Activated T-cell treated with anti-CD3 and anti-CD28 coated beads for 1 hour (primary cell): ENCODE measurements around the gene RASA1.
"Not testable (repeated sequence)": the region's sequence is repeated elsewhere in the genome, so short reads cannot be mapped to it uniquely, and the experiment has no call there.

Experiments used
- DNase-seq: peaks from one replicate; pipeline ENCODE4 v3.0.0-alpha.2; 2020; ENCODE audit warnings: low read depth

Gene RASA1

GRCh38 chr5:87267574-87268125 lies at the start of gene RASA1:
RASA1 (plus strand) TSS chr5:87267883; CDS start chr5:87268452, 569 bp downstream.
- peak; percentile 66 for DNase-seq

DNA sequence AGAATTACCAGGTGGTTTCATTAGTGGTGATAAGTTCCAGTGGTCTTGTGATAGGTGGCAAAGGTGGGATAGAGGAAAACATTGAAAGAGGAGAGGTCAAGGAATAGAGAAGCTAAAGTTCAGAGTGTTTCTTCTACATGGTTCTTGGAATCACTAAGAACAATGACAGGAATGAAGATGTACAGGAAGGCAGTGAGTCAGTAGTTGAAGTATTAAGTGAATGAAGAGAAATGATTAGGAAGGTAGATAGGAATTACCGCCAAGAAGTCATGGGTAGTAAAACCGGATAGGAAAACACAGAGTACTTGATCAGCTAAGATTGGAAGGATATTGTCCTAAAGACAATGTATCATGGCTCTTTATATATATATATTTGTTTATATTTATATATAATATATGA lies 37.9 kb upstream of the RASA1 start:
- no peak for DNase-seq

DNA sequence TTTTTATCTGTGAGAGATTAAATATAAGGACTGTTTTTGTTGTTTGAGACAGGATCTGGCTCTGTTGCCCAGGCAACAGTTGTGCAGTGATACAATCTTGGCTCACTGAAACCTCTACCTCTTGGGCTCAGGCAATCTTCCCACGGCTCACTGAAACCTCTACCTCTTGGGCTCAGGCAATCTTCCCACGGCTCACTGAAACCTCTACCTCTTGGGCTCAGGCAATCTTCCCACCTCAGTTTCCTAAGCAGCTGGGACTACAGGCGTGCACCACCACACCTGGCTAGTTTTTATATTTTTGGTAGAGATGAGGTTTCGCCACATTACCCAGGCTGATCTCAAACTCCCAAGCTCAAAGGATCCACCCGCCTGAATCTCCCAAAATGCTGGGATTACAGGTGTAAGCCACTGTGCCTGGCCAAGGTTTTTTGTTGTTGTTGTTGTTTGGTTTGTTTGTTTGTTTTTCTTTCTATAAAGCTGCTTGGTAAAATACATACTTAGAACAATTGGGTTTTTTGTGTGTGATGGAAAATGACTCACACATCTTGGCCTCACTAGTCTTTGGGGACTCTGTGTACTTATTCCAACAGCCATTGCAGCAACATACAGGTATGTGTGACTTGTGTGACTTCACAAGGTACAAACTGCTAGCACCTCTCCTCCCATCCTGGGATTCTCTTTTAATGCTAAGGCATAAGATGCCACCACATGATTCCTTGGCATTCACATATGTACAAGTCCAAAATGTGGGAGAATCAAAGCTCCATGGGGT lies 36.5 kb upstream of the RASA1 start:
- no peak for DNase-seq

GRCh38 chr5:87233143-87233542 lies 34.5 kb upstream of the RASA1 start:
- DNase-seq: no peak

DNA sequence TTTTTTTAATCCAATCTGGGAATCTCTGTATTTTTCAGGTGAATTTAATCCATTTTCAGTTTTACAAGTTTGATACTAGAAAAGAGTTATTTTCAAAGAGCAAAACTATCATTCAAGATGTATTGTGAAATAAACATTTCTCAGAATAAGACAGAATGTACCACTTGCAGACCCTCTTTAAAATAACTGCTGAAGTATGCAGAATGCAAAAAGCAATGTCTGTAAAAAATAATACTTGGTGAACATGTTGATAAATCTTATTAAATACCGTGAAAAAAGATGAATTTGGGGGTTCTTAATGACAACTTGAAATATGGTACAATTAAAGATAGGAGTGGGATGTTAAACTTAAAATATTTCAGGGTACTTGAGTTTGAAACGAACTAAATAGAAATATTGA lies 26.1 kb upstream of the RASA1 start:
- DNase-seq: no peak

GRCh38 chr5:87242242-87242641 lies 25.4 kb upstream of the RASA1 start:
- no peak for DNase-seq

DNA sequence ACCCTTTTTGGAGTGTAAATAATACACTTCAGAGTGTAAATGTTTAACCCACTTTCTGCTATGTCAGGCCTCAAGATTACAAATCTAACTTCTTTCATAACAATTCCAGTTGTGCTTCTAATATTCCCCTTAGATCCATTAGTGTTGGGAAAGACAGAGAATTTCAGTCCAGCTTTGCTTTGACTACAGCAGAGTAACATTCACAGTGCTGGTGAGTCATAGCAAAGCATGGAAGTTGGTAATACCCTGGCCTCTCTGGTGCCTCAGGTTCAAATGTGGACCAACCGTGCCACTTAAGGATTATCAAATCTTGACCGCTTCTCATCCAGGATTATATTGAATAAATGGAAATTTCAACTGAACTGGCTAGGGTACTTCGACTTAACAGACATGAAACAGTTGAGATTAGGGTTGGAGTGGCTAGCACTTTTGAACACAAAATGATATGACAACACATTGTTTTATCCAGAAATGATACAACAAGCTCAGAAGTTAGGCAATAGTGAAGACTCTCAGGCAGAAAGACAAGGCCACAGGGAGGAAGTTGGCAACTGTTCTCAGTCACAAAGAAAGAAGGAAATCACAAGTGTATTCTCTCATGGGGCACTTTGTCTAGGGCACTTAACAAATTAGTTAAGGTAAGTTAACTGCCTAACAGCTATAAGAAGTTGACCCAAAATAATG lies 24.4 kb upstream of the RASA1 start:
- no peak for DNase-seq

- no peak for DNase-seq
Measured at GRCh38 chr5:87245451-87245850, 22.2 kb upstream of the RASA1 start.

- no peak for DNase-seq
Measured at GRCh38 chr5:87246061-87246460, 21.6 kb upstream of the RASA1 start.

- DNase-seq: no peak
Measured at GRCh38 chr5:87252283-87252605, 15.4 kb upstream of the RASA1 start.

DNA sequence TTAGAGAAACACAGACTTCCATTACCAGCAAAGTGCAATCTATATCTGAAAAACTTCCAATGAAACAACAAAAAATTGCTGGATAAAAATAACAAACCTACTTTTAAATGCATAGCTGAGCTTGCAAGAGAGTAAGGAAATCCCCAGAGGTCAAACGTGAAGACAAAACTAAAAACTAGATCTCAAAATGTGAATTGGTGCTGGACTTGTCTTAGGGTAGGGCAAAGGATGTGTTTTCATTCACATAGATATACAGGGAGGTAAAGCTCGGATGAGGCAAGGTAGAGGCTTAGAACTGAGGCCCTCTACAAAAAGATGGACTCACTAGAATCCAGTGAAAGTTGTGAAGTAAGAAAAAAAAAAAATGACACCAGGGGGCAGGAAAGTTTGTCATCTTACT lies 13.6 kb upstream of the RASA1 start:
- no peak for DNase-seq

GRCh38 chr5:87258507-87258906 lies 9.2 kb upstream of the RASA1 start:
- DNase-seq: no peak

GRCh38 chr5:87260604-87261192 lies 7.0 kb upstream of the RASA1 start:
- DNase-seq: no peak

DNA sequence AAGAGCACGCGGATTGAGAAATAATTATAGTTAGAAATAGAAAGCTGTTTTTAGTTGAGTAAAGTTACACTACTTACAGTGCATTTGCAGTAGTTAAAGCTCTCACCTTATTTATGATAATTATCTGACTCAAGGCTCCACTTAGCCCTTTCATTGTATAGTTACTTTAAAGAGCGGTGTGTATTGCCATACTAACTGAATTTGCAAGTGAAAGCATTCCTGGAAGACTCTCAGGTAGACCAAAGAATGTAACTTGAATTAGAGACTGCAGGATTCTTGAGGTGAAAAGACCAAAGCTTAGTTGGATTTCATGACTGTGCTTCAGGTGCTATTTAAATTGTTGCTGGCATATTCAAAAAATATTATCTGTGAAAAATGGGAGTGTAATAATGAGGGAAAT lies 4.2 kb upstream of the RASA1 start:
- DNase-seq: no peak

DNA sequence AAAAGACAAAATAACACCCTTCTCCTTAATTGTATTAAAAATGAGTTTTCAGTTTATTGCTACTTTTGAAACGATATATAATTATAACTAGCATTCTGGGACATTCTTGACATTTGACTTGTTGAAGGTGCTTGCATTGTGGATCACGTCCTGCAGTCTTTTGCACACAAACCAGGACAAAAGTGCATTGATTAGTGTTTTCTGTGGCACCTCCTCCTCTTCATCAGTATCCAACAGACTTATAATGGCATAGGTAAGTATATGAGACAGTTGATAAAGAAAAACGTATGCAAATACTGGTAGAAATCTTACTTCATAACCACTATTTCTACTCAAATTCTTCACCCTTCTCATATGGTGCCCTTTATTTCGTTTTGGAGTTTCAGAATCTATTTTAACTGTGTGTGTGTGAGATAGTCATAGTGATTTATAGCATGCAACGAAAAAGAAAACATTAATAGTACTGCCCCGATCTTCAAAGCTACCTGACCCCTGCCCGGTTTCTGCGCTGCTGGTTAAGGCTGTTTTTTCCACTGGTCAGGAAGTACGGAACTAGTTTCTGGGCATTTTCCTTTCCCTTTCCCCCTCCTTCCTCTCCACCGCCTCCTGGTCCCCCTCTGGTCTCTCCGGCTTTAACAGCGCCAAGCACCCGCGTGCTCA lies 639 bp upstream of the RASA1 start:
- no peak for DNase-seq

GRCh38 chr5:87268126-87268969 lies 665 bp downstream of the RASA1 start:
- DNase-seq: peak; percentile 52

GRCh38 chr5:87268970-87269377 lies 1.3 kb downstream of the RASA1 start:
- DNase-seq: no peak

GRCh38 chr5:87270888-87271287 lies 3.2 kb downstream of the RASA1 start:
- not testable (repeated sequence) for DNase-seq

DNA sequence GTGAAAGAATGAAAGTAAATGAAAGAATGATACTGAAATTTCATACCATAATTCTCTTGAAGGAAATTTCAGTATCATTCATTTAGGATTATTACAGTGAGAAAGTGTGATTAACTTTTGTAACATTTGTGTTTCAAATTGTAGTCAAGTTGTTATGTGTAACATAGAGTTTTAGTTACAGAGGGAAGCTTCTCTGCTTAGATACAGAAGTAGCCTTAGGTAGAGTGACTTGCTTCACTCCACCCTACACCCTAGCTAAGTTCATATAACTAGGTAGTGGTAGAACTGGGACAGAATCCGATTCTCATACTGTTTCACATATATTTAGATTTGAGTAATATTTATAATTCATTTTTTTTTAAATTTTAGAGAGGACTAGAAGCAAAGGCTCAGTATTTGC lies 9.0 kb downstream of the RASA1 start:
- no peak for DNase-seq

GRCh38 chr5:87277279-87277835 lies 9.7 kb downstream of the RASA1 start:
- no peak for DNase-seq

DNA sequence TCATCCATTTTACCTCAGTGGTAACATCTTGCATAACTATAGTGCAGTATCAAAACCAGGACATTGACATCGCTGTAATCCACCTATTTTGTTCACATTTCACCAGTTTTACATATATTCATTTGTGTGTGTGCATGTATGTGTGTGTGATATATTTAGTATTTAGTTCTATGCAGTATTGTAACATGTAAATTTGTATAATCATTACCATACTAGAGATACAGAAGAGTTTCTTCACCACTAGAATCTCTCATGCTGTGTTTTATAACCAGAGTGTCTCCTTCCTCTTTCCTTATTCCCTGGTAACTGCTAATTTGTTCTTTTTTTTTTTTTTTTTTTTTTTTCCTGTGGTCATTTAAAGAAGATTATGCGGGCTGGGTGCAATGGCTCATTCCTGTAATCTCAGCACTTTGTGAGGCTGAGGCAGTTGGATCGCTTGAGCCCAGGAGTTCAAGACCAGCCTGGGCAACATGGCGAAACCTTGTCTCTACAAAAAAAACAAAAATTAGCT lies 11.0 kb downstream of the RASA1 start:
- no peak for DNase-seq
